SK-N-MC (cell line): ENCODE measurements around the gene BAD.

Experiments
- DNase-seq: peaks from one replicate; pipeline ENCODE4 v3.0.0-alpha.2; 2011; ENCODE audit warnings: low read depth, low spot score
- H3K27ac ChIP-seq: fragments of 200-600 bp; sonication (generic); 2 replicates; pipeline ENCODE4 v1.5.1; 2016; ENCODE audit warnings: mixed run types
- H3K36me3 ChIP-seq: fragments of 200-600 bp; sonication (generic); 2 replicates; pipeline ENCODE4 v1.6.1; 2017; ENCODE audit warnings: antibody characterized with exemption, low read length, mixed read lengths; ENCODE audit not compliant: insufficient read depth
- H3K4me3 ChIP-seq: fragments of 200-600 bp; sonication (generic); 2 replicates; pipeline ENCODE4 v1.5.1; 2016
- H3K9ac ChIP-seq: fragments of 200-600 bp; sonication (generic); 2 replicates; pipeline ENCODE4 v1.8.0; 2017; ENCODE audit warnings: mixed run types, mixed read lengths; ENCODE audit not compliant: insufficient read length
- H3K9me3 ChIP-seq: fragments of 200-600 bp; sonication (generic); 2 replicates; pipeline ENCODE4 v1.6.1; 2017; ENCODE audit warnings: low read depth, mild to moderate bottlenecking, antibody characterized with exemption, low read length, moderate library complexity, mixed read lengths
- EZH2 ChIP-seq: fragments of 200-600 bp; sonication (generic); IDR thresholded peaks from one replicate; pipeline ENCODE4 v1.6.1; 2017; ENCODE audit warnings: antibody characterized with exemption
- FOXP2 ChIP-seq: optimal IDR thresholded peaks from 2 replicates; pipeline ENCODE3; 2011; ENCODE audit warnings: mild to moderate bottlenecking, moderate library complexity; ENCODE audit not compliant: insufficient read depth; ENCODE audit errors: extremely low read length, control extremely low read depth
- POLR2AphosphoS5 ChIP-seq: IDR thresholded peaks from 2 replicates; pipeline ENCODE4 v1.6.1; 2012; ENCODE audit warnings: mild to moderate bottlenecking, low read depth, low read length, borderline replicate concordance

The BAD gene

DNA sequence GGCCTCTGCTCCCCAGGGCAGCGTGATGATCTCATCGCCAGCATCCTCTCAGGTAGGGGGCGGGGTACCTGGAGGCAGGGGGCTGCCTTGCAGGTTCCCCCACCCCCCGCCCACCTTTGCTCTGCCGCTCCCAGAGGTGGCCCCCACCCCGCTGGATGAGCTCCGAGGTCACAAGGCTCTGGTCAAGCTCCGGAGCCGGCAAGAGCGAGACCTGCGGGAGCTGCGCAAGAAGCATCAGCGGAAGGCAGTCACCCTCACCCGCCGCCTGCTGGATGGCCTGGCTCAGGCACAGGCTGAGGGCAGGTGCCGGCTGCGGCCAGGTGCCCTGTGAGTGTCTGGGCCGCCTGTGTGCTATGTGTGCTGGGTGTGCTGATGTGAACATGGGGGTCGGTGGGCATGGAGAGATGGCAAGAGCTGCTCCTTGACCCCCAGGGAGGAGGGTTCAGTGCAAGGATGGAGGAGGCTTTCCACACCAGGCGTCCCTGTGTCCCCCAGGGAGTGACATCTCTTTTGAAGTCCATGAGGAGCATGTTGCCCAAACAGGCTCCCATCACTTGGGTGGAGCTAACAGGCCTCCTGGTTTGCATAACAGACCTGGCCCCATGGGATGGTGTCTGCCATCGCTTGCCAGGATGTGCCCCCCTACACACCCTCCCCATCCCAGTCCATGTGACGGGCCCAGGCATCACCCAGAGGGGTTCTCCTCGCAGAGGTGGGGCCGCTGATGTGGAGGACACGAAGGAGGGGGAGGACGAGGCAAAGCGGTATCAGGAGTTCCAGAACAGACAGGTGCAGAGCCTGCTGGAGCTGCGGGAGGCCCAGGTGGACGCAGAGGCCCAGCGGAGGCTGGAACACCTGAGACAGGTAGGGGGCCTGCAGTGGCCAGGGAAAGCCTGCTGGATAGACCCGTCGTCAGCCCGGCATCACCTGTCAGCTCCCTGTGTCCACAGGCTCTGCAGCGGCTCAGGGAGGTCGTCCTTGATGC is 19.0 kb downstream of the BAD start:
- H3K27ac ChIP-seq: no peak overlapping the region
- no peak overlapping the region for H3K9ac ChIP-seq
- DNase-seq: no peak
- H3K36me3 ChIP-seq: peaks cover 24% of the 10 kb centered on the region; the same call in 1 of the 2 replicates
- TF ChIP-seq EZH2 (no peak), POLR2AphosphoS5 (no peak)
- no peaks in the 10 kb centered on the region for H3K9me3 ChIP-seq
- no peak overlapping the region for H3K4me3 ChIP-seq

- Histone ChIP-seq H3K36me3 (peaks cover 30% of the 10 kb centered on the region; the same call in 1 of the 2 replicates), H3K9me3 (no peaks in the 10 kb centered on the region), H3K9ac (no peak overlapping the region), H3K4me3 (no peak overlapping the region), H3K27ac (peak overlapping the region; percentile 62)
- TF ChIP-seq EZH2 (no peak), FOXP2 (no peak), POLR2AphosphoS5 (no peak)
- DNase-seq: no peak
Measured at GRCh38 chr11:64264371-64264852, 20.1 kb downstream of the BAD start.

DNA sequence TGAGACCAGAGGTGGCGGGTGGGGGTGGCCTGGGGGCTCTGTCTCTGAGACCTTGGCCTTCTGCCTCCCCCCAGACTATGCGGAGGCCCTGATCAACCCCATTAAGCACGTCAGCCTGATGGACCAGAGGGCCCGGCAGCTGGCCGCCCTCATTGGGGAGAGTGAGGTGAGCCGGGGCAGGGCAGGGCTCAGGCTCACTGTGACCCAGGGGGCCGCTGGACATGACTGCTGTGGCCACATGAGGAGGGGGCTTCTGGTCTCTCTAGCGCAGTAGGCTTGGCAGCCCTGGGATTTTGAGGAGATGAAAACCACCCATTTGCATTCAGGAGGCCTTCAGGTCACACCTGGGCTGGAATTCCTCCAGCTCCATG is 20.5 kb downstream of the BAD start:
- DNase-seq: no peak
- Histone ChIP-seq H3K27ac (no peak overlapping the region), H3K36me3 (peaks cover 33% of the 10 kb centered on the region; the same call in 1 of the 2 replicates), H3K4me3 (no peak overlapping the region), H3K9ac (no peak overlapping the region), H3K9me3 (no peaks in the 10 kb centered on the region)
- TF ChIP-seq POLR2AphosphoS5 (no peak), EZH2 (no peak)

DNA sequence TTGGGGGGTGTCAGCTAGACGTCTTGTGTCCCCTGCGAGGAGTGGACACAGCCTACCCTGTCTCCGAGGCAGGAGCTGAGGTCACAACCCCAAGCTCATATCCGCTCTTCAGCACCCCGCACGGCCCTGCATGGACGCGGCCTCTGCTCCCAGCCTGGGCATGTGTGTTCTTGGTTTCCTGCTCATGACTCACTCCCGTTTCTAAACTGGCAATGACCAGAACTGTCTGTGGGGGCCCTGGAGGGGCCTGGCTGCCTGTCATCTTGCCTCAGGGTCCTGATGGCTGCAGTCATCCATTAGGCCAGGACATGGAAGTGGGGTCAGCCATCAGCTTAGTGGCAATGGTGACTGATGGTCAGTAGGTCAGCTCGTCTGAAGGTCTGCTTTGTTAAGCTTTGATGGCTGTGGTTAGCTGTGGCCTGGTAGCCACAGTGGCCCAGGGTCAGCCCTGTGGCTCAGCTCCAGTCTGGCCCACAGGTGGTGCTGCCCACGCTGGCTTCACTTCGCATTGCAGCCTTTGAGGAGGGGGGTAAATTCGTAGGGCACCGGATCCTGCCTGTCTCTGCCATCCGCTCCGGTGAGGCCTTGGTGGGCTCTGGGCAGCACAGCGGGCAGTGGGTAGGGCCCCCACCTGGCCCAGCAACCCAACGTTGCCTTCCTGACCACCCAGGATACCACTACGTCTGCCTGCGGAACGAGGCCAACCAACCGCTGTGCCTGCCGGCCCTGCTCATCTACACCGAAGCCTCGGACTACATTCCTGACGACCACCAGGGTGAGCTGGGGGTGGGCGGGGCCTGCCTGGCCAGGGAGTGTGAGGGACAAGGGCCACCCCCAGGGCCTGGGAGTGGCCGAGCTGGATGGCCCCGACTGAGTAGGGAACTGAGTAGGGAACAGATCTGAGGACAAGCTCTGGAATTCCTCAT is 21.2 kb downstream of the BAD start:
- no peak for DNase-seq
- H3K4me3 ChIP-seq: no peak overlapping the region
- H3K27ac ChIP-seq: no peak overlapping the region
- no peaks in the 10 kb centered on the region for H3K9me3 ChIP-seq
- H3K9ac ChIP-seq: no peak overlapping the region
- H3K36me3 ChIP-seq: peaks cover 39% of the 10 kb centered on the region; the same call in 1 of the 2 replicates
- no peak for TF ChIP-seq FOXP2

DNA sequence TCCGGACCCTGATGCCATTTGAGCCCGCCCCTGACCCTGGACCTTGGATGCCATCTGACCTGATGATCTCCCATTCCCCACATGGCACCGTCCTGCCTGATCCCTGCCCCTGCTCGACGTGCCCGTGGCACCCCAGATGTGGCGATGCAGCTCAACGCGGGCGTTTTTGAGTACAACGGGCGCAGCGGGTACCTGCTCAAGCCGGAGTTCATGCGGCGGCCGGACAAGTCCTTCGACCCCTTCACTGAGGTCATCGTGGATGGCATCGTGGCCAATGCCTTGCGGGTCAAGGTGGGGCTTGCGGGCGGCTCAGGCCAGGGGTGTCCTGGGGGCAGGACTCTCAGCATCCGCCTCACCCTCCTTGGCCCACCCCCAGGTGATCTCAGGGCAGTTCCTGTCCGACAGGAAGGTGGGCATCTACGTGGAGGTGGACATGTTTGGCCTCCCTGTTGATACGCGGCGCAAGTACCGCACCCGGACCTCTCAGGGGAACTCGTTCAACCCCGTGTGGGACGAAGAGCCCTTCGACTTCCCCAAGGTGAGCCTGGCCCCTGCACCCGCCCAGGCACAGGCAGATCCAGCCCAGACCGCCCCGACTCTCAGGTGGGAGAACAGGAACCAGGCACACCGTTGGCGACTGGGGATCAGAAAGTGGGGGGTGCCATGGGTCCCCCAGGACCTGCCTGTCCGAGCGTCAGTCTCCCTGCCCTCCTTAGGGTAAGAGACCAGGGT is 22.0 kb downstream of the BAD start:
- Histone ChIP-seq H3K27ac (no peak overlapping the region), H3K9me3 (no peaks in the 10 kb centered on the region), H3K9ac (no peak overlapping the region), H3K4me3 (no peak overlapping the region), H3K36me3 (peaks cover 39% of the 10 kb centered on the region; the same call in 1 of the 2 replicates)
- TF ChIP-seq EZH2: no peak
- no peak for DNase-seq

- Histone ChIP-seq H3K9me3 (no peaks in the 10 kb centered on the region), H3K4me3 (no peak overlapping the region), H3K9ac (no peak overlapping the region), H3K36me3 (peaks cover 40% of the 10 kb centered on the region; the same call in 1 of the 2 replicates), H3K27ac (no peak overlapping the region)
- TF ChIP-seq POLR2AphosphoS5 (no peak), EZH2 (no peak), FOXP2 (no peak)
- DNase-seq: no peak
Measured at GRCh38 chr11:64261556-64262080, 22.8 kb downstream of the BAD start.

DNA sequence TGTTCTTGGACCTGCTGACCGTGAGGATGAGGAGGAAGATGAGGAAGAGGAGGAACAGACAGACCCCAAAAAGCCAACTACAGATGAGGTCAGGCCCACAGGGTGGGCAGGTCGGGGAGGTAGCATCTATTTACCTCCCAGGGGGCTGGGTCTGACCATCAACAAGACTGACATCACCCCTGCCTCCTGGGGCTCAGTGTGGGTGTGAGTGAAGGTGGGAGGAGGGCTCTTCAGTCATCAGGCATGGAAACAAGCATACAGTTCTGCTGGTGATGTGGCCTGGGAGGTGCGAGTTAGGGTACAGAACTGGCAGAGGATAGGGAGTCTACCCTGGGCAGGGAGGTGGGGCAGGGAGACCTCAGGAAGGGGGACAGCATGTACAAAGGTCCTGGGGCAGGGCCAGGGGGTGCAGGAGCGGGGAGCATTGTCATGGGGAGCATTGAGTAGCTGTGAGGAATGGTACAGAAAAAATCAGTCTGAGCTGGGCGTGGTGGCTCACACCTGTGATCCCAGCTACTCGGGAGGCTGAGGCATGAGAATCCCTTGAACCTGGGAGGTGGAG is 24.2 kb downstream of the BAD start:
- Histone ChIP-seq H3K36me3 (peaks cover 49% of the 10 kb centered on the region; the same call in 1 of the 2 replicates), H3K27ac (no peak overlapping the region), H3K9ac (no peak overlapping the region), H3K9me3 (no peaks in the 10 kb centered on the region), H3K4me3 (no peak overlapping the region)
- TF ChIP-seq POLR2AphosphoS5: no peak
- no peak for TF ChIP-seq FOXP2
- DNase-seq: no peak
